OCI-LY3 (cell line): ENCODE measurements around the gene FBXO22.
"Not testable (repeated sequence)": the region's sequence is repeated elsewhere in the genome, so short reads cannot be mapped to it uniquely, and the experiment has no call there.

Experiments
- H2AFZ ChIP-seq: fragments of 200-600, 300-600 bp; shearing (Covaris generic); 2 replicates; pipeline ENCODE4 v1.6.0; 2014; ENCODE audit warnings: antibody characterized with exemption, low read depth, low read length
- H3K27ac ChIP-seq: fragments of 200-600, 300-600 bp; sonication (generic); 2 replicates; pipeline ENCODE4 v1.5.1; 2014; ENCODE audit warnings: mild to moderate bottlenecking, low read length, moderate library complexity, mixed read lengths
- H3K27me3 ChIP-seq: fragments of 200-600, 300-600 bp; sonication (generic); 2 replicates; pipeline ENCODE4 v1.6.1; 2014; ENCODE audit warnings: low read depth, low read length, mixed read lengths
- H3K36me3 ChIP-seq: fragments of 200-600, 300-600 bp; sonication (generic); replicated peaks from 2 replicates; pipeline ENCODE3; 2014; ENCODE audit warnings: low read depth, low read length, mixed read lengths
- H3K4me1 ChIP-seq: fragments of 300-600, 200-600 bp; sonication (generic); 2 replicates; pipeline ENCODE4 v1.6.1; 2014; ENCODE audit warnings: low read length, mixed read lengths
- H3K4me2 ChIP-seq: fragments of 200-600, 300-600 bp; sonication (generic); 2 replicates; pipeline ENCODE4 v1.6.1; 2014; ENCODE audit warnings: low read length, mixed read lengths
- H3K4me3 ChIP-seq: fragments of 300-600, 200-600 bp; sonication (generic); 2 replicates; pipeline ENCODE4 v1.5.1; 2014; ENCODE audit warnings: antibody characterized with exemption, mild to moderate bottlenecking, low read length, moderate library complexity
- H3K79me2 ChIP-seq: fragments of 300-600, 200-600 bp; shearing (Covaris generic); 2 replicates; pipeline ENCODE4 v1.6.1; 2014; ENCODE audit warnings: mild to moderate bottlenecking, low read length, mixed read lengths
- H3K9ac ChIP-seq: fragments of 300-600, 200-600 bp; shearing (Covaris generic); 2 replicates; pipeline ENCODE4 v1.6.0; 2014; ENCODE audit warnings: mild to moderate bottlenecking, low read length, moderate library complexity
- H3K9me3 ChIP-seq: fragments of 200-600, 300-600 bp; shearing (Covaris generic); 2 replicates; pipeline ENCODE4 v1.6.1; 2014; ENCODE audit warnings: low read length, mixed read lengths; ENCODE audit not compliant: insufficient read depth
- H4K20me1 ChIP-seq: fragments of 200-600, 300-600 bp; sonication (generic); 2 replicates; pipeline ENCODE4 v1.6.1; 2016; ENCODE audit warnings: low read length, mixed read lengths; ENCODE audit not compliant: insufficient read depth
- EZH2phosphoT487 ChIP-seq: fragments of 200-600 bp; shearing (Covaris generic); IDR thresholded peaks from 2 replicates; pipeline ENCODE4 v1.6.1; 2018; ENCODE audit warnings: antibody characterized with exemption, mixed run types, low read depth
- TF ChIP-seq, protein P1 (sequence below): fragments of 200-600, 300-600 bp; sonication (generic); IDR thresholded peaks from 2 replicates; pipeline ENCODE4 v1.5.1; 2014; ENCODE audit warnings: antibody characterized with exemption, low read length, low read depth

Gene FBXO22

DNA sequence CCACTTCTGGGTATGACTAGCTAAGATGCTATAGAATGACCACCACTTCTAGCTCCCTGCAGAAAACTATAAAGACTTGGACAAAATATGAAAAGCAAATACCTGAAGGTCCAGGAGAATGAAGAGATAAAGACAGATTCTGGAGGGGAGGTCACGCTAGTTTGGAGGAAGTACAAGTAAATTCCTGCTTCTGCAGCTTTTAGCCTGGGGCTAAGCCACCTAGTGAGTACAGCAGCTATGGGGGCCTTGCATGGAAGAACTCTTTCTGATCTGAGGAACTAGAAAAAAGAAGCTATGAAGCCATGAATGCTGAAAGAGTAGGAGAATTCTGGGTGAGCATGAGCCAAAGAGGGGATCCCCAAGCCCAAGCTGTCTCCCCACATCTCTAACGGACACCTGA is 78.8 kb downstream of the FBXO22 start:
- Histone ChIP-seq H3K36me3 (no peaks in the 10 kb centered on the region), H3K4me3 (no peak overlapping the region), H3K79me2 (no peaks in the 10 kb centered on the region), H2AFZ (no peak overlapping the region), H3K9me3 (no peaks in the 10 kb centered on the region), H3K4me2 (no peak overlapping the region), H3K27ac (no peak overlapping the region), H3K27me3 (no peaks in the 10 kb centered on the region), H3K4me1 (no peaks in the 10 kb centered on the region), H3K9ac (no peak overlapping the region), H4K20me1 (no peaks in the 10 kb centered on the region)
- TF ChIP-seq, protein P1, sequence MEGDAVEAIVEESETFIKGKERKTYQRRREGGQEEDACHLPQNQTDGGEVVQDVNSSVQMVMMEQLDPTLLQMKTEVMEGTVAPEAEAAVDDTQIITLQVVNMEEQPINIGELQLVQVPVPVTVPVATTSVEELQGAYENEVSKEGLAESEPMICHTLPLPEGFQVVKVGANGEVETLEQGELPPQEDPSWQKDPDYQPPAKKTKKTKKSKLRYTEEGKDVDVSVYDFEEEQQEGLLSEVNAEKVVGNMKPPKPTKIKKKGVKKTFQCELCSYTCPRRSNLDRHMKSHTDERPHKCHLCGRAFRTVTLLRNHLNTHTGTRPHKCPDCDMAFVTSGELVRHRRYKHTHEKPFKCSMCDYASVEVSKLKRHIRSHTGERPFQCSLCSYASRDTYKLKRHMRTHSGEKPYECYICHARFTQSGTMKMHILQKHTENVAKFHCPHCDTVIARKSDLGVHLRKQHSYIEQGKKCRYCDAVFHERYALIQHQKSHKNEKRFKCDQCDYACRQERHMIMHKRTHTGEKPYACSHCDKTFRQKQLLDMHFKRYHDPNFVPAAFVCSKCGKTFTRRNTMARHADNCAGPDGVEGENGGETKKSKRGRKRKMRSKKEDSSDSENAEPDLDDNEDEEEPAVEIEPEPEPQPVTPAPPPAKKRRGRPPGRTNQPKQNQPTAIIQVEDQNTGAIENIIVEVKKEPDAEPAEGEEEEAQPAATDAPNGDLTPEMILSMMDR, result no peak
- TF ChIP-seq EZH2phosphoT487, result no peak

DNA sequence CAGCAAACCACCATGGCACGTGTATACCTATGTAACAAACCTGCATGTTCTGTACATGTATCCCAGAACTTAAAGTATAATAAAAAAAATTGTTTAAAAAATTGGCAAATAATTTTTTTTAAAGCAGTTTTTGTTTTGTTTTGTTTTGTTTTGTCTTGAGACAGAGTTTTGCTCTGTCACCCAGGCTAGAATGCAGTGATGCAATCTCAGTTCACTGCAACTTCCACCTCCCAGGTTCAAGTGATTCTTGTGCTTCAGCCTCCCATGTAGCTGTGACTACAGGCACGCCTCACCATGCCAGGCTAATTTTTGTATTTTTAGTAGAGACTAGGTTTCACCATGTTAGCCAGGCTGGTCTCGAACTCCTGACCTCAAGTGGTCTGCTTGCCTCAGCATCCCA is 81.0 kb downstream of the FBXO22 start:
- H3K4me3 ChIP-seq, H2AFZ ChIP-seq, H3K9ac ChIP-seq: not testable (repeated sequence)

DNA sequence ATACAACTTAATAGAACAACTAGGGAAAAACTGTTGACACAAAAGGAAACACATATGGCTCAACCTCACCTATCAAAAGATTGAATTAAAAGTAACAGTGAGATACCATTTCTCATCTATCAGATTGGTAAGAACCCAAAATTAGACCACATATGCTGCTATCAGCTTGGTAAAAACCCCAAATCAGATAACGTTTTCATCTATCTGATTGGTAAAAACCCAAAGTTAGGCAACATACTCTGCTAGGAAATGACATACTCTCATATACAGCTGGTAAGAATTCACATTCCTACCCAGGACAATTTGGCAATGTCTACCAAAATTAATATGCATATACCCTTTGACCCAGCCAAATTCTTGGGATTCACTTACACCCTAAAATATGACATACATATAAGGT is 82.3 kb downstream of the FBXO22 start:
- no peak overlapping the region for H3K4me2 ChIP-seq
- no peak overlapping the region for H3K9ac ChIP-seq
- H3K4me3 ChIP-seq, result no peak overlapping the region
- H4K20me1 ChIP-seq, result no peaks in the 10 kb centered on the region
- H3K27me3 ChIP-seq, result no peaks in the 10 kb centered on the region
- H3K4me1 ChIP-seq, result no peaks in the 10 kb centered on the region
- H2AFZ ChIP-seq, result no peak overlapping the region
- H3K9me3 ChIP-seq, result no peaks in the 10 kb centered on the region
- no peak overlapping the region for H3K27ac ChIP-seq
- no peaks in the 10 kb centered on the region for H3K79me2 ChIP-seq
- H3K36me3 ChIP-seq, result no peaks in the 10 kb centered on the region
- TF ChIP-seq, protein P1, result no peak
- no peak for TF ChIP-seq EZH2phosphoT487

More for the DNA sequence above, 81.0 kb downstream of the FBXO22 start:
- H3K4me1 ChIP-seq, H3K36me3 ChIP-seq, H3K9me3 ChIP-seq, H4K20me1 ChIP-seq, H3K27ac ChIP-seq, H3K27me3 ChIP-seq, H3K4me2 ChIP-seq, H3K79me2 ChIP-seq: not testable (repeated sequence)

DNA sequence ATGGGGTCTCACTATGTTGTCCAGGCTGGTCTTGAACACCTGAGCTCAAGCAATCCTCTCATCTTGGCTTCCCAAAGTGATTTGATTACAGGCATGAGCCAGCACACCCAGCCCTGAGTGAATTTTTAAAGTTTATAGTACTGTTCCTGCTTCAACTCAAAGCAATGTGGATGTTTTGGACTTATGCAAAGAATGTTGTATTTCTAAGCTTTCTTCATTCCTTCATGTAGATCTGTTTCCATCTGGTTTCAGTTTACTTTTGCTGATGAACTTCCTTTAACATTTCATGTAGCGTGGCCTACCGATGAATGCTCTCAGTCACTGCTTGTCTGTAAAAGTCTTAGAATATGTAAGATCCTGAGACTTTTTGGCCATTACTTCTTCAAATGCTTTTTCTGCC is 85.4 kb downstream of the FBXO22 start:
- H3K4me2 ChIP-seq, result no peak overlapping the region

More for the DNA sequence above, 85.4 kb downstream of the FBXO22 start:
- no peaks in the 10 kb centered on the region for H3K79me2 ChIP-seq
- peaks cover 3% of the 10 kb centered on the region for H3K36me3 ChIP-seq
- H3K27me3 ChIP-seq, result no peaks in the 10 kb centered on the region
- no peaks in the 10 kb centered on the region for H4K20me1 ChIP-seq
- H2AFZ ChIP-seq, result no peak overlapping the region
- H3K4me1 ChIP-seq, result no peaks in the 10 kb centered on the region
- H3K9me3 ChIP-seq, result no peaks in the 10 kb centered on the region
- H3K9ac ChIP-seq, result no peak overlapping the region
- no peak overlapping the region for H3K4me3 ChIP-seq
- H3K27ac ChIP-seq, result no peak overlapping the region
- no peak for TF ChIP-seq EZH2phosphoT487
- TF ChIP-seq, protein P1, result no peak
